GM12875 (cell line): Measurements from ENCODE around the gene ALPK3.

Source experiments
- H3K4me3 ChIP-seq: one replicate; pipeline ENCODE4 v1.5.1; 2011; ENCODE audit warnings: low read depth, low read length, control low read depth
- TF ChIP-seq, protein P1 (sequence below): IDR thresholded peaks from 2 replicates; pipeline ENCODE4 v1.5.1; 2011; ENCODE audit warnings: low read depth, mild to moderate bottlenecking, control low read depth, inconsistent platforms, low read length, moderate library complexity, borderline replicate concordance; ENCODE audit not compliant: insufficient read depth

The ALPK3 gene

DNA sequence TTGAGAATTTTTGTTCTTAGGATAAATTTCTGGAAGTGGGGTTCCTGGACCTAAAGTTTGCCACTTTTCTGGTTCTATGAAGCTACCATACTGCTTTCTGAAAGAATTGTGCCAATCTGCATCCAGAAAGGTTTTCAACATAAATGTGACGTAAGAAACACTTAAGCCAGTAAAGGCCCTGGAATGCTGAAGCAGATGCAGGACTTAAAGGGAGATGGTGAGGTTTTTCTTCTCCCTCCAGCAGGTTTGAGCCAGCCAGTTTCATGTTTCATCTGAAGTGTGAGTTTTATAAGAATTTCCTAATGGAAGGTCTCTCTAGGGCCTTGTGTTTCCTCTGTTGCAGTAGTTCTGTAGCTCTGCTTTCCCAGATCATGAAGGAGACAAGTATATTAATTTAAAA is 35.7 kb upstream of the ALPK3 start:
- no peak overlapping the region for H3K4me3 ChIP-seq
- TF ChIP-seq, protein P1, sequence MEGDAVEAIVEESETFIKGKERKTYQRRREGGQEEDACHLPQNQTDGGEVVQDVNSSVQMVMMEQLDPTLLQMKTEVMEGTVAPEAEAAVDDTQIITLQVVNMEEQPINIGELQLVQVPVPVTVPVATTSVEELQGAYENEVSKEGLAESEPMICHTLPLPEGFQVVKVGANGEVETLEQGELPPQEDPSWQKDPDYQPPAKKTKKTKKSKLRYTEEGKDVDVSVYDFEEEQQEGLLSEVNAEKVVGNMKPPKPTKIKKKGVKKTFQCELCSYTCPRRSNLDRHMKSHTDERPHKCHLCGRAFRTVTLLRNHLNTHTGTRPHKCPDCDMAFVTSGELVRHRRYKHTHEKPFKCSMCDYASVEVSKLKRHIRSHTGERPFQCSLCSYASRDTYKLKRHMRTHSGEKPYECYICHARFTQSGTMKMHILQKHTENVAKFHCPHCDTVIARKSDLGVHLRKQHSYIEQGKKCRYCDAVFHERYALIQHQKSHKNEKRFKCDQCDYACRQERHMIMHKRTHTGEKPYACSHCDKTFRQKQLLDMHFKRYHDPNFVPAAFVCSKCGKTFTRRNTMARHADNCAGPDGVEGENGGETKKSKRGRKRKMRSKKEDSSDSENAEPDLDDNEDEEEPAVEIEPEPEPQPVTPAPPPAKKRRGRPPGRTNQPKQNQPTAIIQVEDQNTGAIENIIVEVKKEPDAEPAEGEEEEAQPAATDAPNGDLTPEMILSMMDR: no peak

DNA sequence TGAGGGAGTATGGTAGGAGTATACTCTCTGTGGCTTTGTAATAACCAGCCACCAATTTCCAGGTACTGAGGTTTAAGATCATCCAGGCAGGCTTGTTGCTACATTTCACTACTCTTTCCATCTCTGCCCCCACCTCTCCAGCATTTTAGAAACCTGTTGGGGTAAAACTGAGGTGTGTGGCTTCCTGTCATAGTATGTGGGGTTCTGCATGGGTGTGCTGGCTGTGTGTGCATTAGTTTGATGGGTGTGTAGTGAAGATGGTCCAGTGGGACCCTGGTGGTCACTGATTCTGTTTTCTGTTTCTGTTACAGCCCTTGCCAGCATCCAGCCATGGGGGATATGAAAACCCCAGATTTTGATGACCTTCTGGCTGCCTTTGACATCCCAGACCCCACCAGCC is 34.8 kb upstream of the ALPK3 start:
- H3K4me3 ChIP-seq: no peak overlapping the region
- TF ChIP-seq, protein P1: no peak

DNA sequence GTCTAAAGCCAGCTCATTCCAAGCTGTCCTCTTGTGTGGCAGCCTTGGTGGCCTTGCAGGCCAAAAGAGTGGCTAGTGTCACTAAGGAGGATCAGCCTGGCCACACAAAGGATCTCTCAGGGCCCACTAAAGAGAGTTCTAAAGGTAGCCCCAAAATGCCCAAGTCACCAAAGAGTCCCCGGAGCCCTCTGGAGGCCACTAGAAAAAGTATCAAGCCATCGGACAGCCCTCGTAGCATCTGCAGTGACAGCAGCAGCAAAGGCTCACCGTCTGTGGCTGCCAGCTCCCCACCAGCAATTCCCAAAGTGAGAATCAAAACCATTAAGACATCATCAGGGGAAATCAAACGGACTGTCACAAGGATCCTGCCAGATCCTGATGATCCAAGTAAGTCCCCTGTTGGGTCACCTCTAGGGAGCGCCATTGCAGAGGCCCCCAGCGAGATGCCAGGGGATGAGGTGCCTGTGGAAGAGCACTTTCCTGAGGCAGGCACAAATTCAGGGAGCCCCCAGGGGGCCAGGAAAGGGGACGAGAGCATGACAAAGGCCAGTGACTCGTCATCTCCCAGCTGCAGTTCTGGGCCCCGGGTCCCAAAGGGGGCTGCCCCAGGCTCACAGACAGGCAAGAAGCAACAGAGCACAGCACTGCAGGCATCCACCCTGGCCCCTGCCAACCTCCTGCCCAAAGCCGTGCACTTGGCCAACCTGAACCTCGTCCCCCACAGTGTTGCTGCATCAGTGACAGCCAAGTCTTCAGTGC is 33.5 kb upstream of the ALPK3 start:
- TF ChIP-seq, protein P1: 0 out of 2 replicates have a peak, but pooled peaks have one; percentile 2
- H3K4me3 ChIP-seq: no peak overlapping the region

DNA sequence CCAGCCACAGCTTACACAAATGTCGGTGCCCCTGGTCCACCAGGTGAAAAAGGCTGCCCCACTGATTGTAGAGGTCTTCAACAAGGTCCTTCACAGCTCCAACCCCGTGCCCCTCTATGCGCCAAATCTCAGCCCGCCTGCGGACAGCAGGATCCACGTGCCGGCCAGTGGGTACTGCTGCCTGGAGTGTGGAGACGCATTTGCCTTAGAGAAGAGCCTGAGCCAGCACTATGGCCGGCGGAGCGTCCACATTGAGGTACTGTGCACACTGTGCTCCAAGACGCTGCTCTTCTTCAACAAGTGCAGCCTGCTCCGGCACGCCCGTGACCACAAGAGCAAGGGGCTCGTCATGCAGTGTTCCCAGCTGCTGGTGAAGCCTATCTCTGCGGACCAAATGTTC is 32.9 kb upstream of the ALPK3 start:
- TF ChIP-seq, protein P1: no peak
- H3K4me3 ChIP-seq: no peak overlapping the region

DNA sequence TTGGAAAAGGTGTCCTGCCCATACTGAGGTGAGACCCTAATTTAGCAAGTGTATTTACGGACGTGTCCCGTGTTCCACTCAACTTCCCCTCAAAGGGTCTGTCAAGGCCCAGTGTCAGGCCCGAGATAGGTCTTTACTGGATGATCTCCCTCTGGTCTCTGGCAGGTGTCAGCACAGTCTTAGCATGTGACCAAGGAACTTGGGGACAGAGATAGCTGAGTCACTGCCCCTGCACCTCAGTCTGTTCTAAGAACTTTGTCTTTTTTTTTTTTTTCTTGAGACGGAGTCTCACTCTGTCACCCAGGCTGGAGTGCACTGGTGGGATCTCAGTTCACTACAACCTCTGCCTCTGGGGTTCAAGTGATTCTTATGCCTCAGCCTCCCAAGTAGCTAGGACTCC is 32.1 kb upstream of the ALPK3 start:
- TF ChIP-seq, protein P1: no peak
- no peak overlapping the region for H3K4me3 ChIP-seq

DNA sequence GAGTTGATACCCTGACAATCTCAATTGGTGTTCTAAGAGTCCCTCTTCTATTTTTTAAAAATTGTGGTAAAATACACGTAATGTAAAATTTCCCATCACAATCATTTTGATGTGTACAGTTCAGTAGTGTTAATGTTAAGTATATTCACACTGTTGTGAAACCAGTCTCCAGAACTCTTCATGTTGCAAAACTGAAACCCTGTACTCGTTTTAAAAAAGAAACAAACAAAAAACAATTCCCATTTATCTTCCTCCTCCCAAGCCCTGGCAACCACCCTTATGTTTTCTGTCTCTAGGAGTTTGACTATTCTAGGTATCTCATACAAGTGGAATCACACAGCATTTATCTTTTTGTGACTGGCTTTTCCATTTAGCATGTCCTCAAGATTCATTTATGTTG is 28.7 kb upstream of the ALPK3 start:
- TF ChIP-seq, protein P1: no peak
- no peak overlapping the region for H3K4me3 ChIP-seq

DNA sequence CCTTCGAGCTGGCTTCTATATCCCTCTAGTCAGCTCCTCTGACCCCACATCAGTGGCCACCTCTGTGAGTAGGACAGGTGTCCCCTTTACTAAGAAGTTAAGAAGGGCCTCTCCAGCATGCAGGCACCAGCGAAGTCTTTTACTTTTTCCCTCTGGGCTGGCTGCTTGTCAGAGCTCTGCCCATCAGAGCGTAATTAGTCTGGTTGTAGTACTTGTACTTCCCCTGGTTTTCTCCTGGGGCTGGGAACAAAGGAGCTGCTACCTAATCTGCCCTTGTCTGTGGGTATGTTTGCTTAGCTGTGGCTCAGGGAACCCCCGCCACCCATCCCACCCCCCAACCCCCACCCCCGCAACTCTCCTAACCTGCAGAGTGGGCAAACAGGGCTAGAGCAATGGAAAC is 27.4 kb upstream of the ALPK3 start:
- TF ChIP-seq, protein P1: no peak
- no peak overlapping the region for H3K4me3 ChIP-seq
